ENCODE measurements around the gene STRN.

Gene STRN

DNA sequence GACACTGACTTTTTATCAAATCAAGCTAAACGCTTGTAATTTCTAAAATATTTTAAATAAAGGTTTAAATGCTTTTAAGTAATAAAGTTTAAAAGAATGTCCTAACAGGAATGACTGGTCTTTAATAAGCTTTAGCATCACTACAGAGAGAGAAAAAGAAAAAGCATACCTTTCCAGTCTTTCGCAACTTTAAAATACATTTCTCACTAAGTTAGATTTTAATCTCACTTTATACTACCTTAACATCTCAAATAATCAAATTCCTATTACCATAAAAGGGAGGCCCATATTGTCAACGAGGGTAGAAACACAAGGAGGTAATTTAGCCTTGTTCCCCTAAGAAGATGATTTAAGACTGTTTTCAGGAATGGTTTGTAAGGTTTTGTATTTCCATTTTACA, 80.7 kb downstream of the STRN start:
- no peak for DNase-seq (ENCODE audit: low read depth)
- TF ChIP-seq, protein P1, sequence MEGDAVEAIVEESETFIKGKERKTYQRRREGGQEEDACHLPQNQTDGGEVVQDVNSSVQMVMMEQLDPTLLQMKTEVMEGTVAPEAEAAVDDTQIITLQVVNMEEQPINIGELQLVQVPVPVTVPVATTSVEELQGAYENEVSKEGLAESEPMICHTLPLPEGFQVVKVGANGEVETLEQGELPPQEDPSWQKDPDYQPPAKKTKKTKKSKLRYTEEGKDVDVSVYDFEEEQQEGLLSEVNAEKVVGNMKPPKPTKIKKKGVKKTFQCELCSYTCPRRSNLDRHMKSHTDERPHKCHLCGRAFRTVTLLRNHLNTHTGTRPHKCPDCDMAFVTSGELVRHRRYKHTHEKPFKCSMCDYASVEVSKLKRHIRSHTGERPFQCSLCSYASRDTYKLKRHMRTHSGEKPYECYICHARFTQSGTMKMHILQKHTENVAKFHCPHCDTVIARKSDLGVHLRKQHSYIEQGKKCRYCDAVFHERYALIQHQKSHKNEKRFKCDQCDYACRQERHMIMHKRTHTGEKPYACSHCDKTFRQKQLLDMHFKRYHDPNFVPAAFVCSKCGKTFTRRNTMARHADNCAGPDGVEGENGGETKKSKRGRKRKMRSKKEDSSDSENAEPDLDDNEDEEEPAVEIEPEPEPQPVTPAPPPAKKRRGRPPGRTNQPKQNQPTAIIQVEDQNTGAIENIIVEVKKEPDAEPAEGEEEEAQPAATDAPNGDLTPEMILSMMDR (conservative IDR thresholded peaks at IDR 0.05; ENCODE audit: control insufficient read depth, insufficient read depth, low read depth, low read length): no peak
- H3K4me3 ChIP-seq (ENCODE audit: control insufficient read depth, low read depth, low read length): no peak overlapping the region

DNA sequence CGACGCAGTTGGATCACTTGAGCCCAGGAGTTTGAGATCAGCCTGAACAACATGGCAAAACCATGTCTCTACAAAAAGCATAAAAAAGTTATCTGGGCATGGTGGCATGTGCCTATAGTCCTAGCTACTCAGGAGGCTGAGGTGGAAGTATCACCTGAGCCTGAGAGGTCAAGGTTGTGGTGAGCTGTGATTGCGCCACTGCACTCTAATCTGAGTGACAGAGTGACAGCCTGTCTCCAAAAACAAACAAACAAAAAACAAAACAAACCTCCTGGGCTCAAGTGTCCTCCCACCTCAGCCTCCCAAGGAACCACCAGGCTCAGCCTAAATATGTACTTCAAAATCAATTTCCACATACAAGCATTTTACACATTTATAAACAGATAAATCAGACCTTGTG, 83.8 kb downstream of the STRN start:
- no peak for DNase-seq (ENCODE audit: low read depth)
- no peak overlapping the region for H3K4me3 ChIP-seq (ENCODE audit: control insufficient read depth, low read depth, low read length)
- TF ChIP-seq, protein P1 (conservative IDR thresholded peaks at IDR 0.05; ENCODE audit: control insufficient read depth, insufficient read depth, low read depth, low read length): no peak

DNA sequence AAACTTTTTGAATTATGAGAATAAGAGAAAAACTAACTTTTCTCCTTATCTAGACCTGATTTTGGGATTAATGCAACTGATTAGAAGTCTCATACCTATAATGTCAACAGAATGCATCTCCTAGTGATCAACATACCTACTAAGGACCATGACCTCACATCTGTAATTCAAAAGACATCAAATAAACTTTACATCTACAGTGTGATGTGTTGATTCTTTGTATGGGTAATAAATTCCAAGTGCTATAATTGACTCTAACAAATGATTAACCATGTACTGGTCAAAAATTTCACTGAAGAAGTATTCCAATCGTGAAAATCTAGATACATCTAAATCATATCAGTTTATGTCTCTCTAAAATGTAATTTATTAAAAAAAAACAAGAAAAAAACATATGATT, 84.5 kb downstream of the STRN start:
- TF ChIP-seq, protein P1 (conservative IDR thresholded peaks at IDR 0.05; ENCODE audit: control insufficient read depth, insufficient read depth, low read depth, low read length): no peak
- no peak overlapping the region for H3K4me3 ChIP-seq (ENCODE audit: control insufficient read depth, low read depth, low read length)
- no peak for DNase-seq (ENCODE audit: low read depth)

DNA sequence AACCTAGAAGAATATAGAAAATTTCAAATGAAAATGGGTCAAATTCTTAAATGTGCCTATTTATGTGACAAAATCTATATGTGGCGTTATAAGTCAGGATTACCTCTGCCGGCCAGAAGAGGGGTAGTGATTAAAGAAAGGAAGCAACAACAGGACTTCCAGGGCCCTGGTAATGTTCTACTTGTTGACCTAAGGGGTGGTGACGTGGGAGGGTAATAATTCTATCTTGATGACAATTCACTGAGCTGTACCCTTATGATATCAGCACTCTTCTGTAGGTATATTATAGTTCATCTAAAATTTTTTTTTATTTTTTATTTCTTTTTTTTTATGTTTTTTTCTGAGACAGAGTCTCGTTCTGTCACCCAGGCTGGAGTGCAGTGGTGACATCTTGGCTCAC, 87.9 kb downstream of the STRN start:
- no peak overlapping the region for H3K4me3 ChIP-seq (ENCODE audit: control insufficient read depth, low read depth, low read length)
- TF ChIP-seq, protein P1 (conservative IDR thresholded peaks at IDR 0.05; ENCODE audit: control insufficient read depth, insufficient read depth, low read depth, low read length): no peak
- DNase-seq (ENCODE audit: low read depth): no peak

DNA sequence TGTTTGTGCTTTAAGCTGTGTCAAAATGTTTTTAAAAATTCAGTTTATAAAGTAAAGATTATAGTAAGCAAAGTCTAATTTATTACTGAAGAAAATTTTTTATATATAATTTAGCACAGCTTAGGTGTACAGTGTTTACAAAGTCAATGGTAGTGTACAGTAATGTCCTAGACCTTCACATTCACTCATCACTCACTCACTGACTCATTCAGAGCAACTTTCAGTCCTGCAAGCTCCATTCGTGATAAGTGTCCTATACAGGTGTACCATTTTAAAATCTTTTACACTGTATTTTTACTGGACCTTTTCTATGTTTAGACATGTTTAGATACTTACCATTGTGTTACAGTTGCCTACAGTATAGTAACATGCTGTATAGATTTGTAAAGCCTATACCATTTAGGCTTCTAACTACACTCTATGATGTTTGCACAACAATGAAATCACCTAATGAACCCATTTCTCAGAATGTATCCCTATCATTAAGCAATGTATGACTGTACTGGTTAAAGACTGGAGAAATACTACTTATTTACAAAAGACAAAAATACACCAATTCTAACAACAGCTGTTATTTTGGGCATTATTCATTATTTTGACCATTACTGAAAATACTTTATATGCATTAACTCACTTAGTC, 95.1 kb downstream of the STRN start:
- peak; percentile 5 for DNase-seq (ENCODE audit: low read depth)
- TF ChIP-seq, protein P1 (conservative IDR thresholded peaks at IDR 0.05; ENCODE audit: control insufficient read depth, insufficient read depth, low read depth, low read length): no peak
- no peak overlapping the region for H3K4me3 ChIP-seq (ENCODE audit: control insufficient read depth, low read depth, low read length)

DNA sequence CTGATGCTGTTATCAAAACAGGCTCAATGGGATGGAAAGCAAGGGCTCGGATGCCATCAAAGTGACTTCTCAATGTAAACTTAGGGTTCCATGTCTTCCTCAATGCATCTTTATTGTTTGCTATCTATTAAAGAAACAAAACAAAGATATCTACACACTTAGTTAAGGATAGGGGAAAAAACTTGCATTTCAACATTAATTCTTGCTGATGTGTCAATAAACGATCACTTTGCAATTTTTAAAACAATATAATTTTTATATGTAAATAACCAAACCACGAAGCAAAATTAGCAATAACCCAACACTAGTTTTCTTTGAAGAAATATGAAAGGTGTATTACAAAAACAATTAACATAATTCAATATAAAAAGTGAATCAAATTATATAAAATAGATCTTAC, 96.7 kb downstream of the STRN start:
- TF ChIP-seq, protein P1 (conservative IDR thresholded peaks at IDR 0.05; ENCODE audit: control insufficient read depth, insufficient read depth, low read depth, low read length): no peak
- DNase-seq (ENCODE audit: low read depth): no peak
- H3K4me3 ChIP-seq (ENCODE audit: control insufficient read depth, low read depth, low read length): no peak overlapping the region

DNA sequence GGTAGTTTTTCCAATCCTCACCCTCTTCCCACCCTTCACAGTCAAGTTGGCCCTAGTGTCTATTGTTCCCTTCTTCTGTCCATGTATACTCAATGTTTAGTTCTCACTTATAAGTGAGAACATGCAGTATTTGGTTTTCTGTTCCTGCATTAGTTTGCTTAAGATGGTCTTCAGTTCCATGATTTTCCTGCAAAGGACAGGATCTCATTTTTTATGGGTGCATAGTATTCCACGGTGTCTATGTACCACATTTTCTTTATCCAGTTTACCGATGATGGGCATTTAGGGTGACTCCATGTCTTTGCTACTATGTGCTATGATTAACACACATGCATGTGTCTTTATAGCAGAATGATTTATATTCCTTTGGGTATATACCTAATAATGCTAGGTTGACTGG, 104.4 kb downstream of the STRN start:
- H3K4me3 ChIP-seq (ENCODE audit: control insufficient read depth, low read depth, low read length): no peak overlapping the region
- no peak for DNase-seq (ENCODE audit: low read depth)
- TF ChIP-seq, protein P1 (conservative IDR thresholded peaks at IDR 0.05; ENCODE audit: control insufficient read depth, insufficient read depth, low read depth, low read length): no peak

Measured in fibroblast of mammary gland (primary cell).